HepG2 (cell line): Measurements from ENCODE around the gene HACD2. TPM values are rescaled to one million over a fixed set of nuclear protein-coding genes. Genes with fewer than 3 reads are reported as not detected.

Experiments
- CREB3 ChIP-seq: sonication (generic); formaldehyde crosslinking; IDR thresholded peaks from 2 replicates; pipeline ENCODE4 v1.5.0; 2020; ENCODE audit warnings: missing genetic modification reagents
- HIVEP1 ChIP-seq: sonication (generic); formaldehyde crosslinking; IDR thresholded peaks from 2 replicates; pipeline ENCODE4 v1.4.0; 2020; ENCODE audit warnings: mild to moderate bottlenecking, missing genetic modification reagents
- HMGXB3 ChIP-seq: sonication (generic); formaldehyde crosslinking; IDR thresholded peaks from 2 replicates; pipeline ENCODE4 v1.4.0; 2020; ENCODE audit warnings: missing genetic modification reagents, borderline replicate concordance
- HOXD1 ChIP-seq: sonication (generic); formaldehyde crosslinking; IDR thresholded peaks from 2 replicates; pipeline ENCODE4 v1.5.0; 2020; ENCODE audit warnings: missing genetic modification reagents
- KDM2A ChIP-seq: sonication (generic); formaldehyde crosslinking; IDR thresholded peaks from 2 replicates; pipeline ENCODE4 v1.4.0; 2020; ENCODE audit warnings: low read depth, missing genetic modification reagents, borderline replicate concordance
- KLF12 ChIP-seq: sonication (generic); formaldehyde crosslinking; IDR thresholded peaks from 2 replicates; pipeline ENCODE4 v1.4.0; 2020; ENCODE audit warnings: missing genetic modification reagents, borderline replicate concordance
- NR2F1 ChIP-seq, 2 experiments: fragments of 450-650 bp in 1 of 2; formaldehyde crosslinking in 1 of 2; IDR thresholded peaks; 2 replicates each; pipeline versions ENCODE4 v1.5.0 to v1.6.1; 2016 to 2020; ENCODE audit warnings: mild to moderate bottlenecking in 1 of 2, missing compliant biosample characterization in 1 of 2, missing genetic modification reagents in 1 of 2, moderate library complexity in 1 of 2
- PRPF4 ChIP-seq: fragments of 200-400 bp; formaldehyde crosslinking; IDR thresholded peaks from 2 replicates; pipeline ENCODE4 v1.6.1; 2016; ENCODE audit warnings: low read length, low read depth; ENCODE audit not compliant: poor library complexity, severe bottlenecking
- ZBTB42 ChIP-seq: sonication (generic); formaldehyde crosslinking; IDR thresholded peaks from 2 replicates; pipeline ENCODE4 v1.5.0; 2020; ENCODE audit warnings: mild to moderate bottlenecking, missing genetic modification reagents
- ZMAT3 ChIP-seq: sonication (generic); formaldehyde crosslinking; conservative IDR thresholded peaks from 2 replicates; pipeline ENCODE4 v1.7.0; 2021; ENCODE audit warnings: missing genetic modification reagents
- ZNF350 ChIP-seq: sonication (generic); formaldehyde crosslinking; IDR thresholded peaks from 2 replicates; pipeline ENCODE4 v1.4.0; 2020; ENCODE audit warnings: mild to moderate bottlenecking, low read depth, missing genetic modification reagents, borderline replicate concordance
- ZNF577 ChIP-seq: sonication (generic); formaldehyde crosslinking; IDR thresholded peaks from 2 replicates; pipeline ENCODE4 v1.4.0; 2020; ENCODE audit warnings: mild to moderate bottlenecking, low read depth, missing genetic modification reagents, borderline replicate concordance
- ZNF687 ChIP-seq: sonication (generic); formaldehyde crosslinking; IDR thresholded peaks from 2 replicates; pipeline ENCODE4 v1.5.1; 2020; ENCODE audit warnings: mild to moderate bottlenecking, missing genetic modification reagents, moderate library complexity
- ZNF780A ChIP-seq: sonication (generic); formaldehyde crosslinking; IDR thresholded peaks from 2 replicates; pipeline ENCODE4 v1.8.0; 2022; ENCODE audit warnings: mild to moderate bottlenecking, missing genetic modification reagents, moderate library complexity
- polyA plus RNA-seq, 8 experiments: library from polyadenylated mRNA; depleted of rRNA in 3 of 8; stranded (reverse) in 7 of 8; unstranded in 1 of 8; fragments of >200 nt; fragmentation: Illumina TruSeq in 4 of 8; extraction: Trizol in 4 of 8; gene quantifications; 2 replicates each; pipeline versions ENCODE4 v1.2.1 to v1.2.3, GENCODE V29; 2011 to 2016; ENCODE audit warnings: low read depth in 4 of 8, missing spikeins in 1 of 8, mixed read lengths in 1 of 8; ENCODE audit not compliant: insufficient read depth in 1 of 8
- total RNA-seq, 5 experiments: library from RNA; depleted of rRNA; stranded (reverse); fragments of >200 nt; fragmentation: Illumina TruSeq; extraction: Trizol; gene quantifications; 2 replicates each; pipeline ENCODE4 v1.2.3, GENCODE V29; 2016; ENCODE audit warnings: low read depth in 1 of 5
- TF ChIP-seq, protein P1 (sequence below): sonication (generic); formaldehyde crosslinking; IDR thresholded peaks from 2 replicates; pipeline ENCODE4 v1.9.0; 2021; ENCODE audit warnings: missing genetic modification reagents, borderline replicate concordance

HACD2 gene
- total and polyA plus RNA-seq, 2 of the 13 experiments (the other 11 are each of a cell fraction or from before 2014, with no cell fraction given): 47.0 to 50.4 TPM

DNA sequence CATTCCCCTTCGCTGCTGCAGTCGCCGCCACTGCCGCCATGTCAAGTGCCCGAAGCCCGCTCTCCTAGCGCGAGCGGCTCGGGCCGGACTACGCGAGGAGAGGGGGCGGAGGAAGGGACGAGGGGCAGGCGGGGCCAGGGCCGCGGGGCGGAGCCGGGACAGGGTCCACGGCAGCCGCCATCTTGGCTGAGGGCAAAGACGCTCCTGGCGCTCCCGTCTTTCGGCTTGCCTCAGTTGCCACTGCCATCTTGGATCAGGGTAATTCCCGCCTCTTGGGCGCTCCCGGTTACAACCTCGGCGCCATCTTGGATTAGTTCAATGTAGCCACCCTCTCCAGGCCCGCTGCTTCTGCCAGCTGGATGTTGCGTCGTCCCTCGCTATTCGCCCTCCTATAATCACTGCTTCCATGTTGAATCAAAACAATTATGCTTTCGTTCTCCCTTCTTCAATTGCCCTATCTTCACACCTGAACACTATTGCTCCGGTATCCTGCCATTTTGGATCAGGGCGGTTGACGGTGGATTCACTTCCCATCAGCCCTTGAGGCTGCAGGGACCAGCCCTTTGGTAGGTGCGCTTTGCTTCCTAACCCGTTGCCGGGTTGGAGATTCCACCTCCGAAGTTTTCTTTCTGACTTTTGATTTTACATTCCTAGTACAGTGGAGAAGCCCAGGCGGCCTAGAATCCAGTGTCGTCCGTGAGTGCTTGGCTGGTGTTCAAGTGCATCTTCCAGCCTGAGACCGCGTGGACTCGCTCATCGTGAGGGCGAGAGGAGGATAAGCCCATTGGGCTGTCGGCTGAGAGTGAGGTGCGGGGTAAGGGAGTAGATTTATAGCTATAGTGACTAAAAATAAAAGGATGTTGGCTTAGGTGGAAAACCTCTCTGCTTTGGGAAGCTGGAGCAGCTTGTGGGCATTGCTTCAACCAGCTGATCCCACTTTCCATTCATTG, at the start of gene HACD2 (continued):
- TF ChIP-seq ZNF687 (CRISPR knock-in tag) (peak; percentile 91), HIVEP1 (CRISPR knock-in tag) (peak; percentile 78; the same call in 1 of the 2 replicates), ZNF577 (CRISPR knock-in tag) (no peak), ZNF350 (CRISPR knock-in tag) (peak; percentile 59; the same call in 1 of the 2 replicates), ZMAT3 (CRISPR knock-in tag) (peak; percentile 56), NR2F1 (CRISPR knock-in tag; IDR thresholded peaks at IDR 0.05) (no peak), ZNF780A (CRISPR knock-in tag) (0 out of 2 replicates have a peak, but pooled peaks have one; percentile 17), CREB3 (CRISPR knock-in tag) (no peak; the same call in 1 of the 2 replicates), HMGXB3 (CRISPR knock-in tag) (peak; percentile 85), KLF12 (CRISPR knock-in tag) (peak; percentile 42; the same call in 1 of the 2 replicates), ZBTB42 (CRISPR knock-in tag) (no peak), HOXD1 (CRISPR knock-in tag) (peak; percentile 53; the same call in 1 of the 2 replicates), KDM2A (CRISPR knock-in tag) (peak; percentile 95), PRPF4 (no peak)
- TF ChIP-seq, protein P1, sequence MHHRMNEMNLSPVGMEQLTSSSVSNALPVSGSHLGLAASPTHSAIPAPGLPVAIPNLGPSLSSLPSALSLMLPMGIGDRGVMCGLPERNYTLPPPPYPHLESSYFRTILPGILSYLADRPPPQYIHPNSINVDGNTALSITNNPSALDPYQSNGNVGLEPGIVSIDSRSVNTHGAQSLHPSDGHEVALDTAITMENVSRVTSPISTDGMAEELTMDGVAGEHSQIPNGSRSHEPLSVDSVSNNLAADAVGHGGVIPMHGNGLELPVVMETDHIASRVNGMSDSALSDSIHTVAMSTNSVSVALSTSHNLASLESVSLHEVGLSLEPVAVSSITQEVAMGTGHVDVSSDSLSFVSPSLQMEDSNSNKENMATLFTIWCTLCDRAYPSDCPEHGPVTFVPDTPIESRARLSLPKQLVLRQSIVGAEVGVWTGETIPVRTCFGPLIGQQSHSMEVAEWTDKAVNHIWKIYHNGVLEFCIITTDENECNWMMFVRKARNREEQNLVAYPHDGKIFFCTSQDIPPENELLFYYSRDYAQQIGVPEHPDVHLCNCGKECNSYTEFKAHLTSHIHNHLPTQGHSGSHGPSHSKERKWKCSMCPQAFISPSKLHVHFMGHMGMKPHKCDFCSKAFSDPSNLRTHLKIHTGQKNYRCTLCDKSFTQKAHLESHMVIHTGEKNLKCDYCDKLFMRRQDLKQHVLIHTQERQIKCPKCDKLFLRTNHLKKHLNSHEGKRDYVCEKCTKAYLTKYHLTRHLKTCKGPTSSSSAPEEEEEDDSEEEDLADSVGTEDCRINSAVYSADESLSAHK (CRISPR knock-in tag): peak; percentile 71; the same call in 1 of the 2 replicates
